Kidney capillary endothelial cell (primary cell): ENCODE measurements around the gene ARMC9.

Experiments
- DNase-seq: peaks from one replicate; pipeline ENCODE4 v3.0.0-alpha.2; 2018; ENCODE audit warnings: low spot score

Gene ARMC9

DNA sequence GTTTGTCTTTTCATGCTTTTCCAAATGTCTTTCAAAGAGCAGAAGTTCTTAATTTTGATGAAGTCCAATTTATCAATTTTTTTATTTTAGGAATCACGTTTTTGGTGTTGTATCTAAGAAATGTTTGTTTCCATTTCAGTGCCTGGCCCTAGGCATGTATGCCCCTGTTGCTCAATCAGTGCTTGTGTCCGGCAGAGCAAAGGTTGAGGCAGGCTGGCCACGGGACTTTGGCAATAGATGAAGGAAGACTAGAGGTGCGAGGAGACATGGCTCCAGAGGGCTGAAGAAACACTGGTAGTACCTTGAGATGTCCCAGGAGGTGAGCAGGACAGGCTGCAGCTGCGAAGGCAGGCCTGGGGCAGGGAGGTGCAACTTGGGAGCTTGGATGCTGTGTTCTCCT is 187.0 kb downstream of the ARMC9 start:
- no peak for DNase-seq

DNA sequence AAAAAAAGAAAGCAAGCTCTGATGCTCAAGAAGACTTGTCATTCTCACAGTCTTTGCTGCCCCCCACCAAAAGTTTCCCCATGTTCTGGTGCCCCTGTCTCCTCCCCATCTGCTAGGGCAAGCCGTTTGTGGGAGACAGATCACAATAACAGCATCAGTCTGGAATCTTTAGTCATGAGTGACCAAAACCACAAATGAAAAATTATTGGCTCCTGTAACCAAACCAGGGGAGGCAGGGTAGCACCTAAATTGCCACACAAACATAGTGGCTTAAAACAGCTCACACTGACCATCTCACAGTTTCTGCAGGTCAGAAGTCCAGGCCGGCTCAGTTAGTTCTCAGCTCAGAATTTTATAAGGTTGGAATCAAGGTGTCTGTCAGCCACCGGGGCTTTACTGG is 188.0 kb downstream of the ARMC9 start:
- no peak for DNase-seq

DNA sequence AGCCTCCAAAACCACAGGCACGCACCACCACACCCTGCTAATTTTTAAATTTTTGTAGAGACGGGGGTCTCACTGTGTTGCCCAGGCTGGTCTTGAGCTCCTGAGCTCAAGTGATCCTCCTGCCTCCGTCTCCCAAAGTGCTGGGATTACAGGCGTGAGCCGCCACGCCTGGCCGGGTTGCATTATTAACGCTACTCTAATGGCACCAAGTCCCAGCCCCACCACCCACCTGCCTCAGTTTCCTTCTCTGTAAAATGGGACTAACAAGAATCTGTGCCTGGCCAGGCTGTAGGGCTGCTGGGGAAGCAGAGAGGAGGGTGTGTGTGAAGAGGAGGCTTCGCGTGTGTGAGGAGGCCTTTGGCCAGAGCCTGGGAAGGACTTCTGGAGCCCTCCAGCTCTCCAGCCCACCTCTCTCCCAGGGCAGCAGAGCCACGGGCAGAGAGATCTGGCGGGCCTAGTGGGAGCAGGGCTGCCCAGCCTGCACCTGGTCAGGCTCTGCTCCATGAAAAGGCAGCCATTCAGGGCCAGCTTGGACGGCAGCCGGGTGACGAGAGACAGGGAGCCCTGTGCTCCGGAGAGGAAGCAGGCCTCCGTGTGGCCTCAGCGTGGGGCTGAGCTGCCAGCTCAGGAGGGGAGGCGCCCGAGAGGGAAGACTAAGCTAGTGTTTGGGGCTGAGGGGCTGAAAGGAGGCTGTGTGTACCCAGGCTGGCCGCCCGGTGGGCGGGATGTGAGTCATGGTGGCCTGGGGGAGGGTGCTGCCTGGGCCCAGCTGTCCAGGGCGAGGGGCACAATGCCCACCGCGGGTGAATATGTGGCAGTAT is 189.7 kb downstream of the ARMC9 start:
- DNase-seq: no peak

DNA sequence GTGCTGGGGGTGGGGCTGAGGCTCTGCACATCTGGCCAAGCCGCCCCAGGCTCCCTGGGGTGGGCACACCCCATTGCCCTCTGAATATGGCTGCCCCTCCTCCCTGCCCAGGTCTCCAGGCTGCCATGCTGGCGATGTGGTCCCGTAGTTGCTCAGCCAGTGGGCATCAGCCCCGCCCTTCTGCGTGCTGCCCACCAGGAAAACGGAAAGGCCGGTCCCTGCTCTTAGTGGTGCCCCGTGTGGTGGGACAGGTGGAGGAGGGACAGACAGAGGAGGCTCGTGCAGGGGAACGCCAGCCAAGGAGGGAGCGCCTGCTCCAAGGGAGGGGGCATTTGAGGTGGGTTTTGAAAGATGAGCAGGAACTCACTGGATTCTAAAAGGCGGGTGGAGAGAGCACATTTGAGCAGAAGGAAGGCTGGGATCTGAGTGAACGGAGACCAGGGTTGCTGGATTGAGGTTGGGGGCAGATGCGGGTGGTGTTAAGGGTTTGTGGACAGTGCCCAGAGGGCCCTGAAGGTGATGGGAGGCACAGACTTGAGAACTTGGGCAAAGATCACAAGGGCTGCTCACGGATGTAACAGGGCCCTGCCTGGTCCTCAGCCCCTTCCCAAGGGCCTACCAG is 190.4 kb downstream of the ARMC9 start:
- DNase-seq: no peak

DNA sequence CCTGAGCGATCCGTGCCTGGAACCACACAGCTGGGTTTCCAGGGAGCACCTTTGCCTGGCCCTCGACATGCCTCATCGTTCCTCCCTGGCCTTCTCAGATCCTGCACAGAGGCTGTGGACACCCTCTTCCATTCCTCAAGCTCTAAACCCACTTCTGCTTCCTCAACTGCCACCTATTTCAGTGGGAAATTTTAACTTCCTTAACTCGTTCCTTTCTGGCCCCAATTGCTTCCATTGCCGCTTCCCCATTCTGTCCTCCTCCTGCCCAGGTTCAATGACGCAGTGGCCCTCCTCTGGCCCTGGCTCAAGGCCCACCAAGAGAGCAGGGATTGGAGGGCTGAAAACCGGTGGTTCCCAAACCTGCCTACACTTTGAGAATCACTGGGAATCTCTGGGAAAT is 192.2 kb downstream of the ARMC9 start:
- no peak for DNase-seq

DNA sequence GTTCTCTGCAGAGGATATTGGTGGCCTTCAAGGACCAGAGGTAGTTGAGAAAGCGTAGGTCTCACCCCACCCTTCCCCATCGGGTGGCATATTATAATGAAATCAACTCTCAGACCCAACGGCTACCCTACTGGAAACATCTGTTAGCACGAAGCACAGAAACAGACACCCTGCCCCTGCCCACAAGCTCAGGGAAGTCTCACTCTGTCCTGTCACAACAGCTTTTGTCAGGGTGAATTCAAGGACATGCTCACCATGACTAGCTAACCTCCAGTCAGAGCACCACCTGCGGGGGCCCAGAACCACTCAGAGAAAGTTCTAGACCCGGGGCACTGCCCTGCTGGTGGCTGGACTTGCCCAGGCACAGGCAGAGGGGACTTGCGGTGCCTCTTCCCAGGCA is 193.6 kb downstream of the ARMC9 start:
- no peak for DNase-seq

DNA sequence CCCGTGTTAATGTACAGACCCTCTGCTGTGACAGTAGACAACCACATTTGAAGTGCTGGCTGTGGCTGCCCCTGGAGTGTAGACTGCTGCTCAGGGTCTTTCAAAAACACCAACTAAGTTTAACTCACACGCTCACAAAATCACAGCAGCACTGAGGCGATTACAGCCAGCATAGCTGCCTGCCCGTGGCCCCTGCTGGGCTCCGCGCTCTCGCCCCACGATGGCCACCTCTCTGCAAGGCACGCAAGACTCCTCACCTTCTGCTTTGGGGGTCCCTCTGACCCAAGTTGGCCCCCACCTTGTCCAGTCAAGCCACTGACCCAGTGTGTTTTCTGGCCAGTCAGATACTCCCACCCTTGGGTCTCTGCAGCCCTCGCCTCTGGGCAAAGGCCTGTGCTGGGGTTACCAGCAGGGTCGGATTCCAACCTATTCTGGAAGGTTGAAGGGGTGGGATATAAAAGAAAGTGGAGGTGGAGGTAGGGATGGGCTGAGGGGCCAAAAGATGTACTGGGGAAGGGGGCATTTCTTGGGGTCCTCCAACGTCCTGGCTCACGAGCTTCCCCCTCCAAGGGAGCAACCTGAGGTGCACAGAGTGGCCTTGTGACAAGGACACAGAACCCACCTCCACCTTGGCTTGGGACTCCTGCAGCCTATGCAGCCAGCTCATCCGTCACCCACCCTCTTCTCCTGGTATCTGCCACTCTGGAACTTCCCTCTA is 194.2 kb downstream of the ARMC9 start:
- no peak for DNase-seq

DNA sequence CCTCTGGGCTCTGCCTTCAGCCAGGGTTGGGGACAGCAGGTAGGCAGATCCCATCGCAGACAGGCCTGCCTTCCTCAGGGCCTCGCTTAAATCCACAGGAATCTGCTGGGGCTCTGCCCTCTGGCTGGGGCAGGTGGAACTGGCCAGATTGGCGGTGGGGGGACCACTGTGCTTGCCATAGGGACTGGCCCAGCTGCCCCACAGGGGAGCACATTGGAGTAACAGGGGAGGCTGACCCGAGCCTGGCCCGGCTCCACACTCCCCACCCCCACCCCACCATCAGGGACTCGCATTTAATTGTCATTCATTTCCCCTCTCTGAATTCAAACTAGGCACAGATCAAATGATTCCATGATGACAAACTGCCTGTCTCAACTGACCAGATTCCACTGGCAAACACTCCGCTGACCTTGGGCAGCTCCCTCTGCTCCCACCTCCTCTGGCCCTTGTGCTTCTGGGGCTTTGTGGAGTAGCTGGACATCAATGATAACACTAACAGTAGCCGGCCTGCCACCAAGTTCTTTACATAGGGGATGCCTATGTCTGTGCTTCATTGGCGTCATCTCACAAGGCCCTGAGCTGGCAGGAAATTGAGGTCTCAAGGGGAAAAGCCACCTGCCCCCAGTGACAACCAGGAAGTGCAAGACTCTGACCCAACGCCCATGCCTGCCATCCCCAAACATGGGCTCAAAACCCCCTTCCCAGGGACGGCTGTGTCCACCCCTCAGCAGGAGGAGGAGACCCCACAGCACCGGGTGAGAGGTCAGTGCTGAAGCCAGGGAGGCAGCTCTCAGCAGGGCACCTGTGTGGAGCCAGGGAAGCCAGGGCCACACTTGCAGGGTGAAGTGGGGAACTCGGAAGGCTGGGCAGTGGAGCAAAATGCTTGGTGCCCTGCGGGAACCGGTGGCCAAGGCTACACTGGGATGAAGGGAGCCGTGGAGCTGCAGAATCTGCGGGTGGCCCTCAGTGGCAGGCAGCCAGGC is 195.0 kb downstream of the ARMC9 start:
- no peak for DNase-seq

DNA sequence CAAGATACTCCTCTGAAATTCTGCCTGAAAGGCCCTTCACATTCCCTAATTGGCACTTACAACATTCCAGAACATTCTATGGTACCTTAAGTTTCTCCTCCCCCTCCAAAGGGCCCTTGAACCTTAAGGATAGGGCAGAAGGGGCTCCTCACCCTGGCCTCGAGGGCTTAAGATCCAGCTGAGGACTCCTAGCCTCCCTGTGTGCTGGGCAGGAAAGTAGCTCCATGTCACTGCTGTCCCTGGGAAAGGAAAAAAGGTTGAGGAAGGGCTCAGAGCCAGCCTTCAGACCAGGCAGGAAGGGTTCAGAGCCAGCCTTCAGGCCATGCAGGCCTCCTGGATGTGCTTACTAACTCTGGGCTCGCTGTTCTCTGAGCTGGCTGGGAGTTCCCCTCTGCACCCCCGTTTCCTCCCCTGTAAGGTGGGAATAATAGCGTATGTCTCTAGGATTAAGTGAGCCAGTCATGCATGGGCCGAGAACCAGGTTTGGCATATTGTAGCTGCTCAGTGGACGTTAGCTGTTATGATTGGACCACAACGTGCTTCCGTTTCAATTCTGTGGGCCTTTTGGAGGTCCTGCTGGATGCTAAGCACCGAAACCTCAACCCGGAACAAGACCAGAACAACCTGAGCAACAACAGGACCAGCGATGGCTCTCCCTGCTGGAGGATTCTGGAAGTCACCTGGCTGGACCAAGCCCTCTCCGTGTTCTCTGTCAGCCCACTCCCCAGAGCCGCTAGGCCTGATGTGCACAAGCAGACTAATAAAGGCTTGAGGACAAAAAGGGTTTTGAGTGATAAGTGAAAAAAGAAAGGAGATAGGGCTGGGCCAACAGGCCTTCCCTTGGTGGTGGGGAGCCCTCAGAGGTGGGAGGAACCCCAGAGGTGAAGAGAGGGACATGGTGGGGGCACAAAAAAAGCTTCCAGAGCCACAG is 196.0 kb downstream of the ARMC9 start:
- DNase-seq: no peak

DNA sequence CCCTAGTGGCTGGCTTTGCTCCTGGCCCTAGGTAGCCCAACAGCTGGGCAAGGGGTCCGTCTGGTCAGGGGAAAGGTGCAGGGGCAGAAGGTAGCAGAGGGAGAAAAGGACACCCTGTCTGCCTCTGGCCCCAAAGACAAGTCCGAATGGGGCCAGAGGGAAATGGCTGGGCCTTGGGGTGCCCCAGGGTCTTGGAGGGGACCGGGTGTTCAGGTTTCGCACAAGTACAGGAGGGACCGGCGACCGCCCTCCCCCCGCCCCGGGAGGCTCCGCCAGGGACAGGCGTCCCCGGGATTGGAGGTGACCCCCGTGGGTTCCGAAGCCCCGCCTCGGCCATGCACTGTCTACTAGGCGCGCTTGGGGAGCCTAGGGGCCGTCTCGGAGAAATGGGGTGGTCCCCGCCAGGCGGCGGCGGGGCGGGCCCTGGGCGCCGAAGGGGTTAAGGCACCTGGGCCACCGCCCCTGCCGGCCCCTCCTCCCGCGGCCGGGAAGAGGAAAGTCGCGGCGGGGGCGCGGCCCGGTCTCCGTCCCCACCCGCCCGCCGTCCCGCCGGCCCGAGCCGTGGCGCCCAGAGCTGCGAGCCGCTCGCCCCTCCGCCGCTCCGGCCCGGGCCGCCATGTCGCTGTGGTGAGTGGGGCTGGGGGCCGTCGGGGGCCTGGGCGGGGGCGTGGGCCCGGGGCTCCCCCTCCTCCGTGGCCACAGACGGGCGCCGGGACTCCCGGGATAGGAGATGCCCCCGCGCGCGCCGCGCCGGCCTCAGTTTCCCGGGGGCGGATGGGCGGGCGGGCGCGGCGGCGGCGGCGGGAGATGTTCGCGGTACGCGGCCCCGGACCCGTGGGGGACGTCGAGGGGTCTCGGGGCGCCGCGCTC is 197.0 kb downstream of the ARMC9 start, which contains the start of gene B3GNT7:
Gene B3GNT7, plus strand, starts transcription at position 523 of the 870 bp plus-strand sequence. Its CDS starts 94 bp downstream, at position 617.
- DNase-seq: no peak

DNA sequence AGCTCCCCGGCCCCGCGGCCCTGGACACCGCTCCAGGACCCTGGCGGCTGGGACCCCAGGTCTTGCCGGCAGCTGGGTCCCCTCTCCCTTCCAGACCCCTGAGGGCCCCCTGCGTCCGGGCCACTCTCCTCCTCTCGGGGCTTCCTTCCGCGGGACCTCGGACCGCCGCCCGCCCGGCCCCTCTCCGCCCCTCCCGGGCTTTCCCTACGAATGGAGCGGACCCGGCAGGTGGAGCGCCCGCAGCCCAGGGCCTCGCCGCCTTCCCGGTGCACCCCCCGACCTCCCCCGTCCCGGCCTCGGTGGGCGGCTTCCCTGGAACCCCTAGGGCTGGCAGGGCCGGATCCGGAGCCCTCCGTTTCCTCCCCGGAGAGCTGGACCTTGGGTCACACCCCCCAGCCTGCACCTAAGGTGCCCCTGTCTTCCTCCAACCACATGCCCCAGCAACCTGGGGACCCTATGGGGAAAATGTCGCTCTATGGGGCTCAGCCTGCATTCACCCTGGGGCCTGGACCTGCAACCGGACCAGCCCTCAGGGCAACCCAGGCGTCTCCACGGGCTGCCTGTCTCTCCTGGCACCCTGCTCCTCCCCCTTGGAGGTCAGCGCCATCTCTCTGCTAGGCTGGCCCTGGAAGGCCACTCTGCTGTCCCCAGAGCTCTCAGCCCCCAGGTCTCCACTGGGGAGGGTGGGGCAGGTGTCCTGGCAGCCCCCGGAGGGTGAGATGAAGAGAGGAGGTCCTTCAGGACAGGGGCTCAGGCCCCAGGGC is 197.8 kb downstream of the ARMC9 start:
- DNase-seq: no peak

DNA sequence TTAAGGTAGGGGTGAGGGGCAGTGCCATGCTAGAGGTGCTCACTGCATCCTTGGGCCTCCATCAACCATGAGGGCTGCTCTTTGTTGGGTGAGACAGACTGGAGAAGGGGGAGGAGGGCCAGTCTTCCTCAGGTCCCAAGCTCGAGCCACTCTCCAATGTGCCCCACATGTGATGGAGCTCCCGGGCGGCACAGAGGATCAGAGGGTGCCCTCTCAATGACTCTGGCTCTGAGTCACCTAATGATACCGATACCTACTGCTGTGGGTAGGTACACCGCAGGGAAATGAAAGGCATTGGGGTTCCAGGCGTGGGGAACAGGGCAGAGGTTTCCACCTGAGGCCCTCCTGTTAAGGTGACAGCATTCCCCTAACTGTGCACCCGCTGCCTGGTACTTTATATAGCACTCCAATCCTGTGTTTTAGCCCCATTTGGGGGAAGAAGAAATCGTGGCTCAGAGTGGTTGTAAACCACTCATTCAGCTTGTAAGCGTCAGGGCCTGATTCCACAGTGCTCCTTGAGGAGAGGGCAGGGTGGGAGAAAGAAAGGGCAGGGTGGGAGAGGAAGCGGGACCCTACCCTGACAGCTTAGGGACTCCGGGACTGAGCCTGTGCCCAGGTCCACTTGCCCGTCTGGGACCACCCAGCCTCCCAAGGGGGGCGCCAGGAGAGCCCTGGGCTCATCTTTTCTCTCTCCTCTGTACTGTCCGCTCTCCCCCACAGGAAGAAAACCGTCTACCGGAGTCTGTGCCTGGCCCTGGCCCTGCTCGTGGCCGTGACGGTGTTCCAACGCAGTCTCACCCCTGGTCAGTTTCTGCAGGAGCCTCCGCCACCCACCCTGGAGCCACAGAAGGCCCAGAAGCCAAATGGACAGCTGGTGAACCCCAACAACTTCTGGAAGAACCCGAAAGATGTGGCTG is 198.8 kb downstream of the ARMC9 start:
- no peak for DNase-seq

DNA sequence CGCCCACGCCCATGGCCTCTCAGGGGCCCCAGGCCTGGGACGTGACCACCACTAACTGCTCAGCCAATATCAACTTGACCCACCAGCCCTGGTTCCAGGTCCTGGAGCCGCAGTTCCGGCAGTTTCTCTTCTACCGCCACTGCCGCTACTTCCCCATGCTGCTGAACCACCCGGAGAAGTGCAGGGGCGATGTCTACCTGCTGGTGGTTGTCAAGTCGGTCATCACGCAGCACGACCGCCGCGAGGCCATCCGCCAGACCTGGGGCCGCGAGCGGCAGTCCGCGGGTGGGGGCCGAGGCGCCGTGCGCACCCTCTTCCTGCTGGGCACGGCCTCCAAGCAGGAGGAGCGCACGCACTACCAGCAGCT is 199.5 kb downstream of the ARMC9 start:
- DNase-seq: no peak

DNA sequence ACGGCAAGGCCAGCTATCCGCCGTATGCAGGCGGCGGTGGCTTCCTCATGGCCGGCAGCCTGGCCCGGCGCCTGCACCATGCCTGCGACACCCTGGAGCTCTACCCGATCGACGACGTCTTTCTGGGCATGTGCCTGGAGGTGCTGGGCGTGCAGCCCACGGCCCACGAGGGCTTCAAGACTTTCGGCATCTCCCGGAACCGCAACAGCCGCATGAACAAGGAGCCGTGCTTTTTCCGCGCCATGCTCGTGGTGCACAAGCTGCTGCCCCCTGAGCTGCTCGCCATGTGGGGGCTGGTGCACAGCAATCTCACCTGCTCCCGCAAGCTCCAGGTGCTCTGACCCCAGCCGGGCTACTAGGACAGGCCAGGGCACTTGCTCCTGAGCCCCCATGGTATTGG is 200.2 kb downstream of the ARMC9 start:
- no peak for DNase-seq

DNA sequence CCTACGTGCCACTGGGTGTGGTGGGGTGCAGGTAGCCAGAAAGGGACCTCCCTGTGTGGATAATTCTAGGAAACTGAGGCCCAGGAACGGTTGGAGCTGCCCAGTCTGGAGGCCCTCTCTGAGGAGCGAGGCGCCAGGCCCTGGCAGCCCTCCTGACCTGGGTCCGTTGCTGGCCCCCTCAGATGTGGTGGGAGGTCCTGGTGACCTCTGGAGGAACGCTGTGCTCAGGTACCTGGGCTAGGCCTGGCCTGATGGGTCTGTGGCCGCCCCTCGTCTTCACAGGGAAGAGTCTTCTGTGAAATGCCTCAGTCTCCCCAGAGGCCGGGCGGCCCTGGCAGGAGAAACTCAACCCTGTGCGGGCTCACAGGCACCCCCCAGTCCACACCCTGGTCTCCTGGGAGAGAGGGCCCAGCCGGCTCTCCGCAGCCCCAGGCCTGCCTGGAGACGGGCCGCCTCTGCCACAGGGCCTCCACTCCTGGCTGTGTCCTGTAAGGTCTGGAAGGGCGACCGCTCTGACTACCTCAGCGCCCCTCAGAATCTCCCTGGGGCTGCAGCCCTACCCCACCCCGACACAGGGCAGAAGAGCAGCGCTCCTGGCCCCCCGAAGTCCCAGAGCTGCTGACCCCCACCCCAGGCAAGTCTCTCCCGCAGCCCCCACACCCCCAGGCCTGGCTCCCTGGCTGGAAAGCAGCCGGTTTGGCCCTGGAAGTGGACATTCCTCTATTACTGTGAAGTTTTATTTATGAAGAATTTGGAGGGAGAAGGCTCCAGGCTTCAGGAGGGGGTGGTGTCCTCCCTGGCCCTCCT is 200.8 kb downstream of the ARMC9 start:
- no peak for DNase-seq

DNA sequence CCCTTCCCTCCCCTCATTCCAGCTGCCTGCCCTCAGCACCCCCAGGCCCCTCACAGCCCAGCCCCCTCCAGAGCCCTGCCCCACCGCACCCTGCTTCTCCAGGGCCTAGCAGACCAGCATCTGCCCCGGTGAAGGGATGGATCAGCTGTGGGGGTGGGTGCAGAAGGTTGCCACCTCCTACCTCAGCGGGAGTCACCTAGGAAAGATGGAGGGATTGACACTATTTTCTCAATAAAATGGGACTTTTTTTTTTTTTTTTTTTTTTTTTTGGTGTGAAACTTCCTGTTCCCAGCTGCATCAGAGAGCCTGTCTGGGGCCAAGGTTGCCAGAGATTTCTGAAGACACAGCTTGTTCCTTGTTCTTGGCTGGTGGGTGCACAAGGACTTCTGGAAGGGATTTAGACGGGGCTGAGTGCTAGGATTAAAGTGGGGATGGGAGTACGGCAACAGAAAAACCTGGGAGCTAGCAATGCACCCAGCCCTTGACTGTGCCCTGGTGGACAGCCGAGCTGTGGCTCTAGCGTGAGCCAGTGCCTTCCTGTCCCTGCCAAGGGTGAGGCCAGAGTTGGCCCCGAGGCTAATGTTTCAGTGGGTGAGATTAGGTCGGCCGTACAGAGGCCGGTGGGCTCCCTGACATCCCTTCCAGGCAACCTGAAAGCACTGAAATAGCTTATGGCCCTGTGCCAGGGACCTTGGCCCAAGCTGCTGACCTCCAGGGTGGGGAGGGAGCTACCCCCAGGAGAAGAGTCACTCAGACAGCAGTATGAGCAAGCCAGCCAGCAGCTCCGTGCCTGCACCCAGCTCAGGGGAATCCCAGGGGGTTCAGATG is 201.6 kb downstream of the ARMC9 start:
- DNase-seq: no peak
